Mesendoderm (in vitro differentiated cells): ENCODE results near the gene SLC2A13.
A peak's percentile ranks its signal among the peaks of the same experiment; 100 is the strongest.

Source experiments
- DNase-seq: peaks from one replicate; pipeline ENCODE4 v3.0.0; 2013
- H2AK5ac ChIP-seq: 2 replicates; pipeline ENCODE4 v1.6.1; 2013; ENCODE audit warnings: low read length, inconsistent platforms
- H2BK120ac ChIP-seq: 2 replicates; pipeline ENCODE4 v1.6.1; 2013; ENCODE audit warnings: low read depth, mild to moderate bottlenecking, low read length, moderate library complexity, mixed read lengths
- H2BK15ac ChIP-seq: replicated peaks from 2 replicates; pipeline ENCODE4 v1.6.1; 2013; ENCODE audit warnings: low read depth, mild to moderate bottlenecking, moderate library complexity
- H2BK5ac ChIP-seq: 2 replicates; pipeline ENCODE4 v1.6.1; 2013; ENCODE audit warnings: low read length, inconsistent platforms
- H3K18ac ChIP-seq: 2 replicates; pipeline ENCODE4 v1.6.1; 2013; ENCODE audit warnings: mild to moderate bottlenecking, low read length, mixed read lengths
- H3K23ac ChIP-seq: one replicate; pipeline ENCODE4 v1.6.1; 2013; ENCODE audit warnings: low read length
- H3K27ac ChIP-seq: 2 replicates; pipeline ENCODE4 v1.5.1; 2013; ENCODE audit warnings: low read depth, mild to moderate bottlenecking, inconsistent platforms, low read length, moderate library complexity
- H3K27me3 ChIP-seq: 2 replicates; pipeline ENCODE4 v1.6.1; 2013; ENCODE audit warnings: low read length, control low read depth, mild to moderate bottlenecking, inconsistent platforms; ENCODE audit not compliant: insufficient read depth, poor library complexity
- H3K36me3 ChIP-seq: 2 replicates; pipeline ENCODE4 v1.6.1; 2013; ENCODE audit warnings: low read length, inconsistent platforms; ENCODE audit not compliant: control insufficient read depth, insufficient read depth
- H3K4ac ChIP-seq: one replicate; pipeline ENCODE4 v1.6.1; 2013; ENCODE audit warnings: low read depth, mild to moderate bottlenecking, low read length, moderate library complexity
- H3K4me1 ChIP-seq: 2 replicates; pipeline ENCODE4 v1.6.1; 2013; ENCODE audit warnings: low read depth, low read length, inconsistent platforms; ENCODE audit not compliant: control insufficient read depth
- H3K4me2 ChIP-seq: 2 replicates; pipeline ENCODE4 v1.6.1; 2013; ENCODE audit warnings: low read length
- H3K4me3 ChIP-seq: 2 replicates; pipeline ENCODE4 v1.5.1; 2013; ENCODE audit warnings: mild to moderate bottlenecking, low read length
- H3K56ac ChIP-seq: one replicate; pipeline ENCODE4 v1.6.1; 2013; ENCODE audit warnings: low read length
- H3K79me1 ChIP-seq: 2 replicates; pipeline ENCODE4 v1.6.1; 2013; ENCODE audit warnings: low read length, inconsistent platforms
- H3K79me2 ChIP-seq: 2 replicates; pipeline ENCODE4 v1.6.1; 2013; ENCODE audit warnings: mild to moderate bottlenecking, low read length; ENCODE audit not compliant: control insufficient read depth, insufficient read depth
- H3K9ac ChIP-seq: 2 replicates; pipeline ENCODE4 v1.6.1; 2013; ENCODE audit warnings: low read length, inconsistent platforms
- H4K5ac ChIP-seq: one replicate; pipeline ENCODE4 v1.6.1; 2013; ENCODE audit warnings: low read length
- H4K8ac ChIP-seq: one replicate; pipeline ENCODE4 v1.6.1; 2013; ENCODE audit warnings: low read depth, mild to moderate bottlenecking, control low read depth, low read length, moderate library complexity
- WGBS: extraction: QIAGEN DNeasy Blood & Tissue Kit; methylation state at CpG from one replicate; pipeline ENCODE4 v1.1.7; 2013; ENCODE audit warnings: low lambda C conversion rate, missing lambda C conversion rate; ENCODE audit not compliant: insufficient coverage; ENCODE audit errors: extremely low coverage; 5-methylcytosine and 5-hydroxymethylcytosine counted together

Gene SLC2A13

DNA sequence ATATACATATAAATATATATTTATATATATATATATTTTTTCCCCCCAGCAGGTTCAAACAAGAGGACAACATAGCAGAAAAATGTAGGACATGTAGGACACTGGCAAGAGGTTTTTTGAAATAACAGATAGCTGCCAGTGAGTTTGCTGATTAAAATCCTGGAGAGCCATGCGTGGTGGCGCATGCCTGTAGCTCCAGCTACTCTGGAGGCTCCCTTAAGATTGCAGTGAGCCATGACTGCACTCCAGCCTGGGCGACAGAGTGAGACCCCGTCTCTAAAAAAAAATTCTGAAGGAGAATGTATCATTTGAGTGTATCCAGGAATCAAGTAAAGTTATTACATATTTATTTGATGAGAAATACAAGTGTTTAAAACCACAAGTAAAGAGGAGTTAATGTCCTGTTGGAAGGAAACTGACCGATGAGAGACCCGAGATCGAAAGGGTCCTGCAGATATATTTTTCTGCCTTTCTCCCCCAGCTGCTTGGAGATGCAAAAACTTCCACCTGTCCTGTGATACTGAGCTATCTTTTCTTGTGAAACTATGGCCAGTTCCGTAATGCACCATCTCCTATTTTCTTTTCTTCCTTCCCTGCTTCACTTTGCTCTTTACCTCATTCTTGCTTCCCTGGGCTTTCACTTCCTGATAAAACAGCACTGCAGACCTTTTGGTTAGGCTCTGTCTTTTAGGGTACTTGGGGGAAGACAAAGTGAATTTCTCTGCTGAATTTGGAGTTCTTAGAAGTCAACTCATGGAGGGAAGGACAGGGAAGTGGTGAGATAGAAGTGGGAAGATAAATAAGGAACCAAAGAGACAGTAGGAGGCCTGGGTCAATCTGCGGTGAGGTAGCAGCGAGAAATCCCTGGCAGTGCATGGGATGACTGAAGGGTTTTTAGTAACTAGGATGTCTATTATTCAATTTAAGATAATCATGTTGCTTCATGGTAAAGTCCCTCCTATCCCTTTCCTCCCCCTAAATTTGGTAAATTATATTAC is 41.2 kb upstream of the SLC2A13 start:
- no peak overlapping the region for H3K18ac ChIP-seq
- H3K4me3 ChIP-seq: no peak overlapping the region
- H3K23ac ChIP-seq: no peak overlapping the region
- H3K4me1 ChIP-seq: no peaks in the 10 kb centered on the region
- no peak overlapping the region for H3K4me2 ChIP-seq
- no peaks in the 10 kb centered on the region for H3K36me3 ChIP-seq
- no peak for DNase-seq
- H3K9ac ChIP-seq: no peak overlapping the region
- H2BK5ac ChIP-seq: no peak overlapping the region
- no peaks in the 10 kb centered on the region for H3K79me2 ChIP-seq
- H4K5ac ChIP-seq: no peak overlapping the region
- H2AK5ac ChIP-seq: no peak overlapping the region
- no peak overlapping the region for H3K4ac ChIP-seq
- H3K27ac ChIP-seq: no peak overlapping the region
- H3K27me3 ChIP-seq: no peaks in the 10 kb centered on the region
- no peaks in the 10 kb centered on the region for H3K79me1 ChIP-seq
- no peak overlapping the region for H2BK15ac ChIP-seq
- no peak overlapping the region for H2BK120ac ChIP-seq
- H4K8ac ChIP-seq: no peak overlapping the region
- no peak overlapping the region for H3K56ac ChIP-seq
- WGBS: no CpG with 5 or more reads among the region's 10 CpGs

DNA sequence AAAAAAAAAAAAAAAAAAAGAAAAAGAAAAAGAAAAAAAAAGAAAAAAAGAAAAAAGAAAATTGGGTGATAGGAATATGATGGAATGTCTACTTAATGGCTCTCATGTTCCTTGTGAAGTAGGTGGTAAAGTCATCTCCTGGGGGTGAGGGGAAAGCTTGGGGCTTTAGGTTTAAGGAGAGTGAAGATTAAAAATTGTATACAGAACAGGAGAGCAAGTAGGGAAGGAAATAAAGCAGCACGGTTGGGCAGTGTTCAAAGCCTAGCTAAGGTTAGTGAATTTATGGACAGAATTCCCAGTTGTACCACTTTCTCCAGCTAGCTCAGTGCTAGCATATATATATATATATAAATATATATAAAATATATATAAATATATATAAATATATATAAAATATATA is 40.0 kb upstream of the SLC2A13 start:
- H3K9ac ChIP-seq: no peak overlapping the region
- H3K18ac ChIP-seq: no peak overlapping the region
- no peak overlapping the region for H2BK120ac ChIP-seq
- no peak overlapping the region for H4K8ac ChIP-seq
- DNase-seq: peak; percentile 8
- no peak overlapping the region for H2BK15ac ChIP-seq
- no peak overlapping the region for H3K4me2 ChIP-seq
- H4K5ac ChIP-seq: no peak overlapping the region
- H3K4ac ChIP-seq: no peak overlapping the region
- no peaks in the 10 kb centered on the region for H3K79me1 ChIP-seq
- no peak overlapping the region for H2BK5ac ChIP-seq
- H3K4me1 ChIP-seq: no peaks in the 10 kb centered on the region
- H3K4me3 ChIP-seq: no peak overlapping the region
- no peaks in the 10 kb centered on the region for H3K36me3 ChIP-seq
- H3K79me2 ChIP-seq: no peaks in the 10 kb centered on the region
- H3K56ac ChIP-seq: no peak overlapping the region
- H2AK5ac ChIP-seq: no peak overlapping the region
- no peak overlapping the region for H3K27ac ChIP-seq
- H3K27me3 ChIP-seq: no peaks in the 10 kb centered on the region
- WGBS: no CpG with 5 or more reads among the region's 1 CpG
- no peak overlapping the region for H3K23ac ChIP-seq

DNA sequence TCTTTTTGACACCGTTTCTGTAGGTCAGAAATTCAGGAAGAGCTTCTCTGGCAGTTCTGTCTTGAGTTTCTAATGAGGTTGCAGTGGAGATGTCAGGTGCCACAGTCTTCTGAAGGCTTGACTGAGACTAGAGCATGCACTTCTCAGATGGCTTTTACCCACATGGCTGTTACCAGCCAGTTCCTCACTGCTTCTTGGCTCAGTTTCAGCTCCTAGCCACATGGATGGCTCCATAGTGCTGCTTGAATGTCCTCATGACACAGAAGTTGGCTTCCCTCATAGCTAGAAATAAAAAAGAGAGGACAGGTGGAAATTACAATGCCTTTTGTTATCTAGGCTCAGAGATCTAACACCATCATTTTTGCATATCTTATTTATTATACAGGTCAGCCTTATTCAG is 38.1 kb upstream of the SLC2A13 start:
- Histone ChIP-seq H4K5ac (no peak overlapping the region), H3K4me3 (no peak overlapping the region), H2AK5ac (no peak overlapping the region), H3K9ac (no peak overlapping the region), H2BK5ac (no peak overlapping the region), H3K4me1 (no peaks in the 10 kb centered on the region), H3K27me3 (no peaks in the 10 kb centered on the region), H3K23ac (no peak overlapping the region), H3K18ac (no peak overlapping the region), H3K27ac (no peak overlapping the region), H4K8ac (no peak overlapping the region), H3K56ac (no peak overlapping the region), H2BK15ac (no peak overlapping the region), H3K36me3 (no peaks in the 10 kb centered on the region), H3K4ac (no peak overlapping the region), H3K79me2 (no peaks in the 10 kb centered on the region), H2BK120ac (no peak overlapping the region), H3K4me2 (no peak overlapping the region), H3K79me1 (no peaks in the 10 kb centered on the region)
- no peak for DNase-seq
- WGBS: no CpG with 5 or more reads among the region's 1 CpG

DNA sequence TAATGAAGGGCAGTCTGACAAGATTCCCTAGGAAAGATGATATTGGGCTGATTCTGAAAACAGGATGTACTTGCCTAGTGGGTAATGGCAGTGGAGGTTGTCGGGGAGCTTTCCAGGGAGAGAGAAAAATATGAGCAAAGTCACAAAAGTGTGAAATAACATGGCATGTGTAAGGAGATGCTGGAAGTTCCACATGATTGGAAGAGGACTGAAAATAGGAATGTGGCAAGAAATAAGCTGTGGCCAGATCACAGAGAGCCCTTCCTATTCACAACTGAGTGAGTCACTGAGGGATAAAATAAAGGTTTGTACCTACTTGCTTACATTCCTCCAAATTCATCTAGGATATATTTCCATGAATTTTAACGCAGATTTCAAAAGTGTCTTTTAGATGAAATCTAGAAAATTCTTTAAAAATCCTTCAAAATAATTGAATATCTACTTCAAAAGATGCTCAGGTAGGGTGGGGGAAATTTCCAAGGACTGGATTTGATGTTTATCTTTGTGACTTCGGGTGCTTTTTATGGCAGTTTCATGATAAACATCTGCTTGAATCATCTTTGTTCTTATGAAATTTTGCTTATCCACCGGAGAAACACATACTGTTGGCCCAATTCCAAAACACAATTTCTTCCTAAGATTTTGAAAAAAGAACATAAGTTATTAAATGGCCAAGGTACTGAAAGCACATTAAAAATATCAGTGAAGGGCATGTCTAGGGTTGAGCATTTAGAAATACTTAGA is 36.3 kb upstream of the SLC2A13 start:
- Histone ChIP-seq H3K23ac (no peak overlapping the region), H3K4me1 (no peaks in the 10 kb centered on the region), H3K79me2 (no peaks in the 10 kb centered on the region), H3K9ac (no peak overlapping the region), H3K18ac (no peak overlapping the region), H2BK120ac (no peak overlapping the region), H3K36me3 (no peaks in the 10 kb centered on the region), H2AK5ac (no peak overlapping the region), H3K4ac (no peak overlapping the region), H3K56ac (no peak overlapping the region), H3K4me2 (no peak overlapping the region), H2BK5ac (no peak overlapping the region), H2BK15ac (no peak overlapping the region), H3K27me3 (no peaks in the 10 kb centered on the region), H3K4me3 (no peak overlapping the region), H4K8ac (no peak overlapping the region), H4K5ac (no peak overlapping the region), H3K27ac (no peak overlapping the region), H3K79me1 (no peaks in the 10 kb centered on the region)
- DNase-seq: no peak
- no CpG with 5 or more reads among the region's 4 CpGs for WGBS

DNA sequence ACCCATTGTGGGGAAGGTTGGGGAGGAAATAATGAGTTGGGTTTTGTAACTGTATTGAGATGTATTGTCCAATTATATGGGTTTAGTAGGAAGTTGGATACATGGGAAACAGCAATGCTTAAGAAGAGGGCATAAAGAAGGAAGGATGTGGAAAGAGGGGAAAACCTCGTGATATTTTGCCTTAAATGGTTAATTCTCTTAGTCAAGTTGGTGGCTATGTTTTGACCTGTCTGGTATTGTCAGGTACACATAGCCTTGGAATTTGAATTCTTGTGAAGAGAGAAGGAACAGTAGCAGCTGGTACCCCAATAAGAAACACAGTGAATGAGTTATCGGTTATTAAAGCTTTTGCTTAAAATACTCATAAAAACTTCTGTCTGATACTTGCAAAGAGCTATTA is 32.6 kb upstream of the SLC2A13 start:
- Histone ChIP-seq H3K4ac (no peak overlapping the region), H2AK5ac (no peak overlapping the region), H2BK120ac (no peak overlapping the region), H3K18ac (no peak overlapping the region), H3K27me3 (no peaks in the 10 kb centered on the region), H3K79me2 (no peaks in the 10 kb centered on the region), H3K9ac (no peak overlapping the region), H3K56ac (no peak overlapping the region), H3K4me3 (no peak overlapping the region), H3K23ac (no peak overlapping the region), H4K5ac (no peak overlapping the region), H3K4me2 (no peak overlapping the region), H2BK5ac (no peak overlapping the region), H3K27ac (no peak overlapping the region), H4K8ac (no peak overlapping the region), H3K4me1 (no peaks in the 10 kb centered on the region), H2BK15ac (no peak overlapping the region), H3K36me3 (no peaks in the 10 kb centered on the region), H3K79me1 (no peaks in the 10 kb centered on the region)
- DNase-seq: no peak
- no CpG with 5 or more reads among the region's 2 CpGs for WGBS
